NCI-H2171 (cell line): ENCODE measurements around the gene SERPINA10.
"Not testable (repeated sequence)": the region's sequence is repeated elsewhere in the genome, so short reads cannot be mapped to it uniquely, and the experiment has no call there.

ENCODE experiments used
- DNase-seq: peaks from one replicate; lab custom pipeline; 2025; lab: John Stamatoyannopoulos, UW

The SERPINA10 gene

DNA sequence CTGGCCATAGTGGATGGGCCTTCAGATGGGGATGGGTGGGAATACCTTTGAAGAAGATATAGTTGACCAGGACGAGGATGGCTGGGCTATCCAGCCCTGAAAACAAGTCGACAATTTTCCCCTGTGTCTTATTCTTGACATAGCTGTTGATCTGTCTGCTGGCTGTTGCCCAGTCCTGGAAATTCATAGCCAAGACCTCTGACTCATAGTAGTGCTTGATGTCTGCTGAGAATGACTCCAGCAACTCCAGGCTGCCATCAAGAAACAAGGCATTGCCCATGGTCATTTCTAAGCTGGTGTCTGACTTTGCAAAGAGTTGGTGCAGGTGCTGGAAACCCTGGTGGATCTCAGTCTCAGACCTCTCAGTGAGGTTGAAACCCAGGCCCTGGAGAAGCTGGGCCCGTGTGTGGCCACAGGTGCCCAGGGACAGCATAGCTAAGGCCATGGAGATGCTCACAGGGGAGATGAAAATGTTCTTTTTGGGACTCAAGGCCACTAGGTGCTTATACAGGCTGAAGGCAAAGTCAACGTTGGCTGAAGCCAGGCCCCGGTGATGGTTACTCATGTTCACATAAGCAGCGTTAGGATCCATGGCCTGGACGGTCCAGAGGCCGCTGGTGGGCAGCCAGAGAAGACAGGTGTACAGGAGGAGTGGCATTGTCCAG lies 21.1 kb upstream of the SERPINA10 start:
- DNase-seq, result no peak

DNA sequence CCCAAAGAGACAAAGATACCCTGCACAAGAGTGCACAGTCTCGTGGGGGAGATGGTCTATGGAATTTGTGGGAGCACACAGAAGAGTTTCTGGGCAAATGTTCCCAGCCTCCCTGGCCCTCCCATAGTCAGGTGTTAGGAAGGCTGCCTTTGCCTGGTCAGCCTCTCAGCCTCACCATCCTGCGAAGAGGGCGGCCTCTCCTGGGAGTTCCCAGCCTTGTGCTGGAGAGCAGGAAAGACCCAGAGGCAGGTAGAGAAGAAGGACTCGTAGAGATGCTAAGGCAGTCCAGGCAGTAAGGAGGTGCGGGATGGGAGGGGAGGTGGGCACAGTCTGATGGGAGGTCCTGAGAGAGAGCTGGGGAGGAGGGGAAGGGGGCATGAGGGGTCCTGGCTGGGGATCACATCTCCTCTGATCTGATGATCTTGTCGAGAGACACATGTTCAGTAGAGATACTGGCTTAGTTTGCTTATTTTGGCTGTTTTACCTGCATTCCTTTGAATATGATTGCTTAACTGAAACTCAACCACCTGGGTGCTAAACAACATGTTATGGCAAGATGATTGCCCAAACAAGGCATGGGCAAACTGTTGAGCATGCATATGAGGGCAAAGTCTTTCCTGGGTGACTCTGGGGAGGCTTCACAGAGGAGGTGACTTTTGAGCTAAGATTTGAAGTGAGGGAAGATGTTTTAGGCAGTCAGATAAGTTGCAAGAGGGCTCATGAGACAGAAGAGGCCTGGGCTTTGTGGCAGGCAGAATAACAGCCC lies 19.6 kb upstream of the SERPINA10 start:
- no peak for DNase-seq

DNA sequence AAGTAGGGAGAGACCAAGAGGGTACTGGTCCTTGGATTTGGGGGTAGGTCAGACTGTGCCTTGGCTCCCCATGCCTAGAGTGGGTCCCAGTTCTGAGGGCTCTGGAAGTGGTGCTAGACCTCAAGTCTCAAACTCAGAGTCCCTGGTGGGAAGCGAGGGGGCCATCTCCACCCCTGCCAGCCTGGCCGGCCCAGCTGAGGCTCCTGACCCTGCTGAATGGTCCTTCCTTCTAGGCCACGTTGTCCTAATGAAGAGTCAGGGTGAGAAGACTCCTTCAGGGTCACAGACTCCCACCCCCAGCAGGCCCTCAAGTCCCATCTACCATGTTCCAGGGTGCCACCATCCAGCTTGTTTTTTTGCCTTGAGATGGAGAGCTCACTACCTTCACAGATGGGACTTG lies 17.2 kb upstream of the SERPINA10 start:
- DNase-seq, result no peak

DNA sequence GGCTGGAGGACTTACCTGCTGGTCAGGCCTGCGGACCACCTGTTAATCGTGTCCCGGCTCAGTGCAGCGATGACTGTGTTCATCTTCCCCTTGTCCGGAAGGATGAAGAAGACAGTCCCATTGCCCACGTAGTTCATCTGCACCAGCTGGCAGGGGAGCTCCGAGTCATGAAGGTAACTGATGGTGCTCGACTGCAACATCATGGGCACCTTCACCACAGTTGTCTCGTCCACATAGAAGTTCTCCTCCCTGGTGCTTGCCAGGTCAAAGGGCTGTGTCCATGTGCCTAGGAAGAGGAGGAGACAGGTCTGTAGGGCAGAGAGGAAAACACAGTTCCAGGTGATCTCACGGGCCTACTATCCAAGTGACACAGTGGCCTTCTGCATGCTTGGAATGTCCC lies 16.7 kb upstream of the SERPINA10 start:
- DNase-seq, result no peak

DNA sequence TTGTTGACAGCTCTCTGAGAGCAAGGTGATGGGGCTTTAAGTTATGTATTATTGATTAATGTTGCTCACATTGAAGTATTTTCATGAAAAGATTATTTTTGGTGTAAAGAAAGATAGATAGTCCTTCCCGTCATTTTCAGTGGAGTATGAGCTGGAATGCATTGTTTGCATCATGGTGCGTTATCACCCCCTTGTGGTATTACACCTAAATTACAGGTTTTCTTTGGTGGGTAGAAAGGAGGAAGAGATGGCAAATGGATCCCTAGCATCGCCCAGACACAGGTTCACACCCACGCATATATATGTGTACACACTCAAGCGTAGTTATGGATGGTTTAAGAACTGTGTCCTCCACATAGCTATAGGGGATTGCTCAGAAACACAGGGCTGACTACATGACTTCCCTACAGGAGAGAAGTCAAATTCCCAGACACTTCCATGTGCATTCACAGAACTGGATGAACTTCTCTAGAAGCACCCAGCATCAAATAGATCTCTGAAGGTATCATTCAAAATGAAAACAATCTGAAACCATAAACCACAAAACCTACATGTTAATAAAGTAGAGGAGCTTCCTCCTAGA lies 14.4 kb upstream of the SERPINA10 start:
- no peak for DNase-seq

DNA sequence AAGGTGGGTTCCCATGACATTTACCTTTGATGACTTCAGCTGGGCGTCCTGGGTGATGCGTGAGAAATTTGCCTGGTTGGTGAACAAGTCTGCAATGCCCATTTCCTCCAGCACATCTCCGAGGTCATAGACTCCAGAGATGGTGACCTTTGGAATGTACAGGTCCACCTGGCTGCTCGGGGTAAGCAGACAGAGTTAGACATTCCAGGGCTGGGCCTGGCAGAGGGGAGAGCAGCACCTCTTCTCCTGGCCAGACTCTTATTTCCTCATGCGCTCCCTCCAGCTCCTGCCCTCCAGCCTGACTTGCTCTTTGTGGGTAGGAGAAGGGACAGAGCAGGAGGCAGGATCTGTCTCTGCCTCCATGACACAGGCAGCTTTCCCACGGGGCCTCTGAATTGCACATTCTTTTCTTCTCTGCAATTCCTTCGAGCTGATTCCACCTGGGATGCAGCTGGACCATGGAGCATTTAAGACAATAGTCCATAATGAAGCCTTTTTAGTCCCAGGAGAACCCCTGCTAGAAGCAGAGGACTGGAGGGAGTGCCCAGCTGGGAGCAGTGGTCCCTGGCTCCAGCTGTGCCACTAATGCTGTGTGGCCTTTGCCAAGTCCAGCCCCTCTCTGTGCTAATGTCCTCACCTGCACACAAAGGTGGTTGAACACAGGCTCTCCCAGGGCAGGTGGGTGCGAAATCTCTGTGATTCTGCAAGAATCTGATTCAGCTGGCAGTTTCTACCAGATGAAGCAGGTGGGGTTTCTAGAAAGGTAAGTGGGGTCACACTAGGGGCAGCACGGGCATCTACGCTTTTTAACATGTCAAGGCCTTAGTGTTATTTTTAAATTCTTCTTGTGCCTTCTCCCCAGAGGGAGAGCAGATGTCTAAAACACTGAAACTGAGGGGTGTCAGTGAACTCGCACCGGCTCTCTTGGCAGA lies 13.2 kb upstream of the SERPINA10 start:
- peak; percentile 7 for DNase-seq

DNA sequence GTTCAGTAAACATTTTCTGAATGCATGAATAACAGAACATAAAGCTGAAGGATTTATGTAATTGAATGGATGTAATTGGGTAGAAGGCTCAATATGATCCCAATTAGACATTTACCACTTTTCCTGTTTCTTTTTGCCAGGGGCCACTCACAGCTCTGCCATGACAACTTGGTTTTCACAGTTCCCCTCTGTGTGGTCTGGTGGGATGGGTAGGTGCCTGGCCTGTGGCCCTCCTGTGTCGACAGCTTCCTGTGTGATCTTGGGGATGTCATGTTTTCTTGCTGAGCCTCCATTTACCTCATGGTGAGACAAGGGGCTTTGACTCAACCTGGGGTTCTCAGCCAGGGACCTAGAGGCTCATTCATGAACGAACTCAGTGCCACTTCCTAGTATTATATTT lies 12.6 kb upstream of the SERPINA10 start:
- no peak for DNase-seq

DNA sequence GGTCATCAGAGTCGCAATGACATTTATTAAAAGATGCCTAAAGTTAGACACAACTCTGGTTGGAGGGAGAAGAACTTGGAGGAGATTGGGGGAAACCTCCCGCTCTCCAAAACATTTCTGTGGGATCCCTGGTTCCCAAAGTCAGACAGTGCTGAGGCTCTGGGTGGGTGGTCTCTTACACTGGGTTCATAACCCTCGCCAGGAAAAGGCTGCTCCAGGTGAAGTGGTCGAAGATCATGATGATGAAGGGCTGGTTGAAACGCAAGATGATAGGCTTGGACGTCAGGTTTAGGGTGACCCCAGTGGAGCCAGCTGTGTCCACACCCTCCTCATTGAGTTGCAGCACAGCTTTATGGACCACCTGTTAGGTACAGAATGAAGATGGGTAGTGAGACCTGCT lies 11.2 kb upstream of the SERPINA10 start:
- DNase-seq, result no peak

DNA sequence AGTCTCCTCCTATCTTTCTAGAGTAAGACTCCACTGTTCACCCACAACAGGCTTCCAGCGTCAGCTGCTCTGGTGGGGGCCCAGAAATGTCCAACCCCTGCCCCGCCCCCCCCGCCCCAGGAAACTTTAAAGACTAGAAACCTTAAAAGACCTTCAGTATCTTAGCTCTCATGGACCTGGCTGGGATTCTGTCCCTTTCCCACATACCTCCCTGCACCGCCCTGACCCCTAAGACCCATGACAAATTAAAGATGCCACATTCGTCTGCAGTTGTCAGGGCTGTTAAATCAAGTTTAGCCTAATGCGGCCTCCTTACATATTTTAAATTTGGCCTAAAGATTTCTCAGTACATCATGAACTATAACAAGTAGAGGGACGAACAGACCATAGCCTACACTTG lies 10.0 kb upstream of the SERPINA10 start:
- DNase-seq, result no peak

DNA sequence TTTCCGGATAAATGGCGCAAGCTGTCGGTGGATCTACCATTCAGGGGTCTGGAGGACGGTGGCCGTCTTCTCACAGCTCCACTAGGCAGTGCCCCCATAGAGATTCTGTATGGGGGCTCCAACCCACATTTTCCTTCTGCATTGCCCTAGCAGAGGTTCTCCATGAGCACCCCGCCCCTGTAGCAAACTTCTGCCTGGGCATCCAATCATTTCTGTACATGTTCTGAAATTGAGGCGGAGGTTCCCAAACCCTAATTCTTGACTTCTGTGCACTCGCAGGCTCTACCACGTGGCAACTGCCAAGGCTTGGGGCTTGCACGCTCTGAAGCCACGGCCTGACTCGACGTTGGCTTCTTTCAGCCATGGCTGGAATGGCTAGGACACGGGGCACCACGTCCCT lies 5.1 kb upstream of the SERPINA10 start:
- no peak for DNase-seq

DNA sequence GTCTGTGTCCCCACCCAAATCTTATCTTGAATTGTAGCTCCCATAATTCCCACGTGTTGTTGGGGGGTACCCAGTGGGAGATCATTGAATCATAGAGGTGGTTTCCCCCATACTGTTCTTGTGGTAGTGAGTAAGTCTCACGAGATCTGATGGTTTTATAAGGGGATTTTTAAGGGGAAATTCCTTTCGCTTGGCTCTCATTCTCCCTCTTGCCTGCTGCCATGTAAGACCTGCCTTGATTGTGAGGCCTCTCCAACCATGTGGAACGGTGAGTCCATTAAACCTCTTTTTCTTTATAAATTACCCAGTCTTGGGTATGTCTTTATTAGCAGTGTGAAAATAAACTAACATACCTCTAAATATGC lies 3.1 kb upstream of the SERPINA10 start:
- DNase-seq, result not testable (repeated sequence)

DNA sequence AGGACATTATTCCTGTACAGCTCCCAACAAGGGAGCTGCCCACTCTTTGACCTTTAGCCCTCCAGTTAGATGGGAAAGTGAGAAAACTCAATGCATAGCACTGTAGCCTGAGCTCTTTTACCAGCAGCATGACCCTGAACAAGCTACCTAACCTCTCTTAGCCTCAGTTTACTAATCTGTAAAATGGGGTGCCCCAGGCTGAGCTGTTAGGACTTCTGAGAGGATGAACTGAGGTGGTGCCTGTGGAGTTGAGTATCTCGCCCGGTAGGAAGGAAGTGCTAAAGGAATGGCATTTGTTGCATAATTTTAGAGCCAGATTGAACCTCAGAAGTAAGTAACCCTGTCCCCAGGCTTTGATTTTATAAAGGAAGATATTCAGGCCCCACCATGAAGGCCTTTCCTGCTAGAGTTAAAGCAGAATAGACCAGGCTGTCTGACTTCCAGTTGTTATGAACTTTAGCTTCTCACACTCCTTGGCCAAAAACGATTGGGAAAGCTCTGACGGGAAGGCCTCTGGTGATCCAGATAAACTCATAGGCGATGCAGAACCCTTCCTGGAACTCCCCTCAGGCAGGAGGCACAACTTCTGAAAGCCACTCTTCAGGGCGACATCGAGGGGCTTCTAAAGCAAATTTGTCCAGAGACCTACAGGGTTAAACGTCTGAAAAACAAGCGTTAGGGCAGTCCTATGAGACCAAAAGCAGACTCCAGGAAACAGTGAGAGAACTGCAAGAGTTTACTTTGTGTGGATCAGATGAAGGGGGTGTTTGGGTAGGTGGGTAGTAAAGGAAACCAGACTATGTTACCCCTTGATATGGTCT lies 2.5 kb upstream of the SERPINA10 start:
- DNase-seq, result no peak

DNA sequence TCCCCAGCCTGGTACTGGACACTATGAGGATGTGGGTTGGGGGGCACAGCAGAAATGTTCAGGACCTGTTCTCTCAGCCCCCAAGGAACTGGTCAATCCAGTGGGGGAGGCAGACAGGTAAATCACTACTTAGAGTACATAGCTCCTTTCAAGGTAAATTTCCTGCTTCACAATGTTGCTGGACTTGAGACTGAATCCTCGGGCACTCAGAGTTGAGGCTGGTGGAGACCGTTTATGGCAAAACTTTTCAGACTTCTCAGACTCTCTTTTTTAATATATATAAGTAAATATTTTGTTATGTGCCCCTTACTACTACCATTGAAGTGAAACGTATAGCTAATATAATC lies 483 bp upstream of the SERPINA10 start:
- no peak for DNase-seq

DNA sequence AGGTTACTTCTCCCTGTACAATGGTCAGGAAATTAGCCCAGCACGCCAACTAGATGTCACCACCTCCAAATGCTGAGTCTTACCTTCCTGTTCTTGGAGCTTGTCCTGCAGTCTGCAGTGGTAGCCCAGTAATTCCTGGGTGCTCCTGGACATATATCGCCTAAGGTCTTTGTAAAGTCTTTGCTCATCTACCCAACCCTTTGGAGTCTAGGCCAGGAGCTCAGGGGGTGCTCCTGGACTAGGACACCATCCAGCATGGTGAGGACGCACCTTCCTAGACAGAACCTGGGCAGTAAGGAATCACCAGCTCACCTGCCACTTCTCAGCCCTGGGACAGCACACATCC lies 569 bp downstream of the SERPINA10 start:
- DNase-seq, result no peak

DNA sequence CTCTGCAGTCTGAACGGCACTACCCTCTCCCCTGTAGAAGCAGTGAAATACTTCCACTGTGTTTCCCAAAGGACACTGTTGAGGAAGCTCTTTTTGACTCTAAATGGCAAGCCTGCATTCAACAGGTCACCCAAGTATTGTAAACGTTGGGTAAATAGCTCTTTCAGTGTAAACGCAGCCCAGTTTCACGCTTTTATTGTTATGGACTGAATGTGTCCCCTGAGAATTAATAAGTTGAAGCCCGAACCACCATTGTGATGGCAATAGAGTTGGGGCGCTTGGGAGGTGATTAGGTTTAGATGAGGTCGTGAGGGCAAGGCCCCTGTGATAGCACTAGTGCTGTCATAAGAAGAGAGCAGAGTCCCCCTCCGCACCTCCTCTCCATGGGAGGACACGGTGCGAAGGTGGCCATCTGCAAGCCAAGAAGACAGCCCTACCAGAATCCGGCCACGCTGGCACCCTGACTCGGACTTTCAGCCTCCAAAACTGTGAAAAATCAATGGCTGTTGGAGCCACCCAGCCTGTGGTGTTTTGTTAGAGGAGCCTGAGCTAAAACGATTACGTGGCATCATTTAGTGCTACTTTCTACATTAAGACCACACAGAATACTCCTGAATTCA lies 1.1 kb downstream of the SERPINA10 start:
- no peak for DNase-seq

DNA sequence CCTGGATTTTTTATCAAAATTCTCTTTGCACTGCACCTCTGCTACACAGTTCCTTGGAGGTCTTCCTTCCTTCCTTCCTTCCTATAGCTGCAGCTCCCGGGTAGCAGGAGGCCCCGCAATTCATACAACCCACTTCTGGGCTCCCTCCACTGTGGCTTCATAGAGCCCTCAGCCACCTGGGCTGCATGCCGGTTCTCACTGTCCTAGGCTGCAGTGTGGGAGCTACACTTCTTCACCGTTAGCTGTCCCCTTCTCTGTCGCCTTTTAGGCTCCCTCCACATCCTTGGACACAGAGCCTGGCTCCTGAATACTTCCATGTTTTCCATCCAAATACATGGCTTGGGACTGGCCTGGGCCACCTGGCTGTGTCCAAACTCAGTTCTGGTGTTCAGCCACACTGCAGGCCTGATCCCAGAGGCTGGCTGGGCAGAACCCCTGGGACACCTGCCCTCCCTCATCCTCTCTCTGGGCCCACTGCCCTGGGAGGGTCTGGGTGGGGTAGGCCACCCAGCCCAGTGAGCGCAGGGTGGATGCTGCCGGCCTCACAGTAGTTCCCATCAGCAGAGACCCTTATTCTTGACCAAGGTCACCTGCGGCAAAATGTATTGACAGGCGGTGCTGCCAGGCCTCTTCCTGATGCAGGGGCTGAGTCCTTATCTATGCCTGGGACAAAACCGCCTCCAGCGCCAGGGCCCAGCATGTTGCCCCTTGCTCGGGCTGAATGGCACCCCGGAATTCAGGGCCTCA lies 1.7 kb downstream of the SERPINA10 start:
- no peak for DNase-seq

DNA sequence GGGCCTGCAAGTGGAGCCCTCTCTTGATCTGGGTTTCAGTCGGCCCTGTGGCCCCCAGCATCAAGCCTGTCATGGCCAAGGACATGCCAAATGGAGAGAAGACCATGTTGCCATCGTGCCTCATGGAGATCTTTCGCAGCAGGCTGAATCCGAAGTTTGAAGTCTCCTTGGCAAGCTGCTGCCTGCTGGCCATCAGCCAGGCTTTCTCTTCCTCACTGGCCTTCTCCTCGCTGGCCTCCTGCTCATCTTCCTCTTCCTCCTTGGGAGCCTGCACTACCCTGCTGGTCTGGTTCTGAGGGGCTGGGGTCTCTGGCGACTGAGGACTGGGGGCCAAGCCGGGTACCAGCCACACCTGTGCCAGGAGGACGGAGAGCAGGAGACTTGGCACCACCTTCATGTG lies 2.9 kb downstream of the SERPINA10 start:
- no peak for DNase-seq

DNA sequence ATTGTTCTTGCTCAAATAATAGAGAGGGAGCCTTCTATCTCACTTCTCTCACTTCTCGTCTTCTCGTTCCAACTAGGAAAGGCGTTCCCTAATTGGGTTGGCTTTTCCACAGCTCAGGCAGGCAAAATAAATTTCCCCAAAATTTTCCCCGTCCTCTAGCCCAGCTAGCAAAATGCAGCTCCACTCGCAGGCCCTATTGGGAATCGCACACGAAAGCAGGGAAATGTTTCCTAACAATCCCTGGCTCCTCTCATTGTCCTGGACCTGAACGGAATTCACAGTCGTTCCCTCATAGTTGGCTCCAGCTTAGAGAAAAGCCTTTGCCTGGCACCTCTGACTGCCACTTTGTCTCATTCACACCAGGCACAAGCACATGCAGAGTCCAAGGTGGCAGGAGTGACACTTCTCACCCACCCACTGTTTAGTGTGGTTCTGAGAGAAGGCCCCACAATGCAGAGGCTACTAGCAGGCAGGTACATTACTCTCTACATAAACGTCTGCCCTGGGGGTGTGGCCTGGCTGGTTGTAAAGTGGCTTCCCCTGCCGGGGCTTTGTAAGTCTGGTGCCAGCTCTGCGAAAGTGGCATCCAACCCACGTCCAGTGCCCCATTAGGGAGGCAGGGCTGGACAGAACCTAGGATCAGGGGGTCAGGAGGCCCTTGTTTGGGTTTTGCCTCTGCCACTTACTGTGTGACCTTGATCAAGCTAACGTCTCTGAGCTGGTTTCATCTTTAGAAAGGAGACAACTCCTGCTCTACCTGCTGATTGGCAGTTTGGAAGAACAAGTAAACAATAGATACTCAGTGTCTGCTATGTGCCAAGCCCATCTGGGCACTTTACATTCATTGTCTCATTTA lies 4.2 kb downstream of the SERPINA10 start:
- no peak for DNase-seq

DNA sequence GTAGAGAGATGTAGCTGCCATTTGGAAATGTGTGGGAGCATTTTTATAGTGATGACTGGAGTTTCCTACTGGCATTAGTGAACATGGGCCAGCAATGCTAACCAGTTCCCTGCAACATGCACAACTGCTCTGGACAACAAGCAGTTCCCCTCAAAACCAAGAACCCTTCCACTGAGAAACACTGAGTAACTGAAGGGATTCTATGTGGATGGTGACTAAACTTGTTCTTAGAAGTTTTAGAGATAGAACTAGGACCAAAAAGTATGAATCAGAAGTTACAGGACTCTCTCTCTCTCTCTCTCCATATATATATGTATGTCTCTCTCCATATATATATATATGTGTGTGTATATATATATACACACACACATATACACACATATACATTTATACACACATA lies 7.9 kb downstream of the SERPINA10 start:
- DNase-seq, result no peak

DNA sequence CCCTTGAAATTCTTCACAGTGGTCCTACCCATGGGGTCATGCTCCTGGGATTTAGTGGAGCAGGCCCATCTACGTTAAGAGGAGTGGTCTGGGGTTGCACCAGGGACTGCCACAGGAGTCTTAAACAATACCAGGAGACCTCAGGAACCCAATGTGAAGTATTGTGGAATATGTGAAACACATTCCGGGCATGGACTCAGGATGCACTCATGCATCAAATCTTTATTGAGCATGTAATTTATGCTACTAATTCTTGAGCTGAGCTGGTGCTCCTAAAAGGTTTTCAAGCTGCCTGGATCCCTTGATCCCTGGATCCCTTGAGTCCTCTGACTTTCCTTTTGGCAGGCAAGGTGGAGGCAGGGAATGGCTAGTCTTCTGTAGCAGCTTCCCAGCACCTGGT lies 8.8 kb downstream of the SERPINA10 start:
- DNase-seq, result no peak
